ENCODE results near the gene CACNA1C.

CACNA1C gene

DNA sequence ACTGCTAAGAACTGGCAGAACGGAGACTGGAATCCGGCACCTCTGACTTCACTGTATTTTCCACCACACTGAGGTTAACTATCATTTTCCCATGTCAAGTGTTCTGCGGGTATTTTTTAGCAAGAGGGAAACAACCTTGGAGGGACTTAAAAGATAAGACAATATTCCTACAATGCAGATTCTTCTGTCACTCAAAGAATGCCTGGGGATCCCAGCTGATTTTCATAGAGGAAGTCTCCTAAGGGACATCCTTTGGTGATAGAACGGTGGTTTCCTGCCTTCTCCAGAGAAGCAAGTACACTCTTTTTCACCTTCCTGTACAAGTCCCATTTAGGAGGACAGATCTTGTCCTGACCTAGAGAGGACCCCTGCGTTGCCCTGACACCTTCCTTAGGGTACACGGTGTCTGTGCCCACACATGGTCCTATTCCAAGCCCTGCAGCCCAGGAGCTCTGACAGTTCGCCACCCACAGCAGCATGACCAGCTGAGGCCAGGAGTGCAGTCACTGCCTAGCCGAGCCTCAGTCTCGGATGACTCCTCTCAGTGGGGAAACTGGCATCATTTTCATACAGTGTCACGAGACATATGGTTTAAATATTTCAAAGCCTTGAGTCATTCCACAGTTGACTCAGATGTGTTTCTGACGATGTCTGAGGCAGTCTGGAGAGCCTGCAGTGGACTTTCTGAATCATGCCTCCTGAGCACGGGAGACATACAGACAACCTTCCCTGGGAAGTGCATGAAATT lies 560.7 kb downstream of the CACNA1C start:
- H3K27ac ChIP-seq, result no peak overlapping the region
- TF ChIP-seq, protein P1, sequence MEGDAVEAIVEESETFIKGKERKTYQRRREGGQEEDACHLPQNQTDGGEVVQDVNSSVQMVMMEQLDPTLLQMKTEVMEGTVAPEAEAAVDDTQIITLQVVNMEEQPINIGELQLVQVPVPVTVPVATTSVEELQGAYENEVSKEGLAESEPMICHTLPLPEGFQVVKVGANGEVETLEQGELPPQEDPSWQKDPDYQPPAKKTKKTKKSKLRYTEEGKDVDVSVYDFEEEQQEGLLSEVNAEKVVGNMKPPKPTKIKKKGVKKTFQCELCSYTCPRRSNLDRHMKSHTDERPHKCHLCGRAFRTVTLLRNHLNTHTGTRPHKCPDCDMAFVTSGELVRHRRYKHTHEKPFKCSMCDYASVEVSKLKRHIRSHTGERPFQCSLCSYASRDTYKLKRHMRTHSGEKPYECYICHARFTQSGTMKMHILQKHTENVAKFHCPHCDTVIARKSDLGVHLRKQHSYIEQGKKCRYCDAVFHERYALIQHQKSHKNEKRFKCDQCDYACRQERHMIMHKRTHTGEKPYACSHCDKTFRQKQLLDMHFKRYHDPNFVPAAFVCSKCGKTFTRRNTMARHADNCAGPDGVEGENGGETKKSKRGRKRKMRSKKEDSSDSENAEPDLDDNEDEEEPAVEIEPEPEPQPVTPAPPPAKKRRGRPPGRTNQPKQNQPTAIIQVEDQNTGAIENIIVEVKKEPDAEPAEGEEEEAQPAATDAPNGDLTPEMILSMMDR (conservative IDR thresholded peaks at IDR 0.05), result no peak
- no peak for TF ChIP-seq ZFX (IDR thresholded peaks at IDR 0.05)

DNA sequence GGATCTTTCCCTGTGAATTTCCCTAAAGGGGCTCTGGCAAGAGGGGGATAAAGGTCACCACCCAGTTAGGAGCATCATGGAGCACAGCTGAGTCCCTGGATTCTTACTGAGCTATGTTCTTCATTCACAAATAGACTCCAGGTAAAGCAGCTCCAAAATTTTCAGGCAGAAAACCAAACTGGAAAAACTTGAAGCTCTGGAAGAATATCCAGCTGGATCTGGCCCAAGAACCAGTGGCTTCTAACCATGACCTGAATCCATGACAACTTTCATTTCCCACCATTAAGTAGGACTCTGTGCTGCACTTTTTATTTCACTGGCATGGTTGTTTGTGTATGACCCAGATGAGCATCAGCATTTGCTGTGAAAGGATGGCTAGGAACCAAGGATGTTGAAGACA lies 561.6 kb downstream of the CACNA1C start:
- no peak overlapping the region for H3K27ac ChIP-seq
- TF ChIP-seq, protein P1 (conservative IDR thresholded peaks at IDR 0.05), result no peak
- no peak for TF ChIP-seq ZFX (IDR thresholded peaks at IDR 0.05)

DNA sequence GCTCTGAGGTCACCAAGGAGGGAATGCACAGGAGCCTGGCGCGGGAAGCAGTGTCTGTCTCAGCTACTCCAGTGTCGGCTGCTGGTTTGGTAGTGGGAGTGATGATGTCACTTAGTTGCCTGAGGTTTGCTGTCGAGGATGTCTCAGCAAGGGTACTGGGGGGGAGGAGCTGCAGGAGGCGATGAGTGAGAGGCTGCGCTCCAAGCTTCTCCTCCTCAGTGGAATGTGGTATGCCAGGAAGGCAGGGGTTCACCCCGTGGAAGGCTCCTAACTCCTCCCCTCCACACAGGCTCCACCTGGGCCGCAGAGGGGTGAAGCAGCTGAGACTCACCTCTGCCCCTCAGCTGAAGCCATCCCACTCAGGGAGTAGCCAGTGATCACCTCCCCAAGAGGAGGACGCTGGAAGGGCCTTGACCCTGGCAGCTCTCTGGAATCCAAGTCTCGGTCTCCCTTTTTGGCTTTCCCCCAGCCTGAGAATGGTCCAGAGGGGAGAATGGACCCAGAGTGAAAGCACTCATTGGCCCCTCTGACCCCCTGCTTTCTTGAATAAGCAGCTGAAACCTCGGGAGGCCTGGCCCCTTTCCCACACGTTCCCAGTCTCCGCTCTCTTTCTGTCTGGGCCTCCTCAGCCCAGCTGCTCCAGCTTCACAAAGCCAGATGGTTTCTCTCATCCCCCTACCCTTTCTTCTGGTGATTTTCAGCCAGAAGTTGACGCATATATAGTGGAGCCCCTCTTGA lies 563.0 kb downstream of the CACNA1C start:
- no peak overlapping the region for H3K27ac ChIP-seq
- TF ChIP-seq ZFX (IDR thresholded peaks at IDR 0.05), result no peak
- TF ChIP-seq, protein P1 (conservative IDR thresholded peaks at IDR 0.05), result no peak

DNA sequence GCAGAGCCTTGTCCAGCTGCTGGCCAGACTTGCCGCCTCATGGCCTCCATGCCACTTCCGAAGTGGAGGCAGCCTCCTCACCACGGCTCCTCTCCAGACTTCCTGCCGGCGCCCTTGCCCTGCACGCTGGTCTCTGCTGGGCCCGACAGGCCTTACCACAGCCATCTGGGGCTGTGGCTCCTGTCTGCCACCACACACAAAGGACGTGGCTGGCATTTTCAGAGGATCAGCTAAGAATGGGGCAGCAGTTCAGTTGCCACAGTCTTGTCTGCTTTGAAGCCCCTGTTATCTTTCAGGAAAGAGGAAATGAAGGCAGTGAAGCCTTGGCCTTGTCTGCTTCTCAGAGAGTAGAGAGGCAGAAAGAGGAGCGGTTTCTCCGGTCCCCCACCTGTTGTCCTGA lies 564.0 kb downstream of the CACNA1C start:
- no peak overlapping the region for H3K27ac ChIP-seq
- no peak for TF ChIP-seq ZFX (IDR thresholded peaks at IDR 0.05)
- TF ChIP-seq, protein P1 (conservative IDR thresholded peaks at IDR 0.05), result no peak

DNA sequence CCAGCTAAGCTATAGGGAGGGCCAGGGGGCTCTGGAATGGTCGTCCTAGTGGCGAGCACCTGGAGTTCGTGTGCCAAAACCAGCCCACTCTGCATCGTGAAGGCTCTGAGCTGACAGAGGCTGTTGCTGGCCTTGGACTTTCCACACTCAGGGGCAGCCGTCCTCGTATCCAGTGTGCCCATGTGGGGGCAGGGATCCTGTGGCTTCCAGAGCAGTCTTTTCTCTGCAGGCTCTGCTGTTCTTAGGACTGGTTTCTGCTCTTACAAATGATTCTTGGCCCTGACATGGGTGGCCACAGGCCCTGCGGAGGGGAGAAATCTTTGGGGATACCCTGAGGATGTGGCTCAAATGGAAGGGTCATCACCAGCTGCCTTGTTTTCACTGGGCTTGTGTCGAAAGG lies 564.6 kb downstream of the CACNA1C start:
- no peak overlapping the region for H3K27ac ChIP-seq

DNA sequence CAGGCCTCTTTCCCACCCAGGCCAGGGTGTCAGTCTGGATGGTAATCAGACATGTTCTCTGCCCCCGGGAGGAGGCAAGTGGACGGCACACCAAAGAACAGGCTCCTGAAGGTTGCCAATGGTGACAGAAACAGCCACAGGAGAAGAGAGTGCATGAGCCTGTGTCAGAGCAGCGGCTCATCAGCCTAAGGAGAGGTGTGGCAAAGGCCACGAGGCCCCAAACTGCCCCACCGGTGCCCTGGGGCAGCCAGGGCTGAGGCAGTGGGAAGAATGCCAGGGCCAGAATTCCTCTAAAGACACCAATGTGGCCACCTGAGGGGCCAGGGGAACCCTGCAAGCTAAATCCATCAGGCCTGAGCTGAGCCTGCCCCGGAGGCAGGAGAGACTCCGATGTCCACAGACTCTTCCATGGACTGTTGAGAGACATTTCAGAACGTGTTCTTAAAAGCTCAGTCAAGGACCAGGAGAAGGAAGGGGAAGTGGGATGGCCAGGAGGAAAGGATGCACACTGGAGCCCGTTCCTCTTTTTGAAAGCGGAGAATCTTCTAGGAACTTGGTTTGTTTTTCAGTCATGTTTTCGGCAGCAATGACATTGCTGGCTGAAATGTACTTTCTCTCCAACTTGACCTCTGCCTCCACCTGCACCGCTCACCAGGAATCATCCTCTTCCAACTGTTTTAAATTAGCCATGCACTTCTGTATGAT lies 565.7 kb downstream of the CACNA1C start:
- TF ChIP-seq, protein P1 (conservative IDR thresholded peaks at IDR 0.05), result no peak
- no peak for TF ChIP-seq ZFX (IDR thresholded peaks at IDR 0.05)
- no peak overlapping the region for H3K27ac ChIP-seq

More for the DNA sequence above, 564.6 kb downstream of the CACNA1C start:
- TF ChIP-seq ZFX (IDR thresholded peaks at IDR 0.05), result no peak
- TF ChIP-seq, protein P1 (conservative IDR thresholded peaks at IDR 0.05), result no peak

DNA sequence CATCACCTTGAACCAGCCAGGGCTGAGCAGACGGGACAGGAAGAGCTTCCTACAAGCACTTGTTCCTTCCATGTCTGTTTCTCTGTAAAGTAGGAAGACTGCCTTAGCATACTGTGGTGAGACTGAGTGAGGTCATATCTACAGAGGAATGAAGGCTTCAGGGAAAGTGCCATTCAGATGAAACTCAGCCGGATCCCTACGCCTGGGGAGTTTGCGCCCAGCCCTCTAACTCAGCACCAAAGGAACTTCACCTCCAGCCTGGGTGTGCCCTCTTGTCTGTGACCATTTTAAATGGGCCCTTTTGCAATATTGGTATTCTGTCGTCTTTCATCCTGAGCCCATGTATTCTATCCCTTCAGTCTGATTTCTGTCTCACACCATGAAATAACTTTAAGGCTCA lies 566.3 kb downstream of the CACNA1C start:
- TF ChIP-seq ZFX (IDR thresholded peaks at IDR 0.05), result no peak
- TF ChIP-seq, protein P1 (conservative IDR thresholded peaks at IDR 0.05), result no peak
- H3K27ac ChIP-seq, result no peak overlapping the region

Measured in C4-2B (cell line).